ENCODE measurements around the gene PAPOLB.

Gene PAPOLB

GRCh38 chr7:4824120-4824775 lies 37.6 kb downstream of the PAPOLB start:
- no peak for DNase-seq (ENCODE audit: low read depth in 2 of 2)

GRCh38 chr7:4823441-4824119 lies 38.2 kb downstream of the PAPOLB start:
- no peak for DNase-seq (ENCODE audit: low read depth in 2 of 2)

GRCh38 chr7:4822677-4823076 lies 39.2 kb downstream of the PAPOLB start:
- DNase-seq (ENCODE audit: low read depth in 2 of 2) = no peak

- DNase-seq (ENCODE audit: low read depth in 2 of 2) = no peak
Observed at GRCh38 chr7:4820967-4821471, 40.8 kb downstream of the PAPOLB start.

- no peak for DNase-seq (ENCODE audit: low read depth in 2 of 2)
Observed at GRCh38 chr7:4820405-4820966, 41.3 kb downstream of the PAPOLB start.

GRCh38 chr7:4819560-4820404 lies 42.0 kb downstream of the PAPOLB start:
- no peak for DNase-seq (ENCODE audit: low read depth in 2 of 2)

- DNase-seq (ENCODE audit: low read depth in 2 of 2) = no peak
Observed at GRCh38 chr7:4818000-4818794, 43.6 kb downstream of the PAPOLB start.

GRCh38 chr7:4817178-4817901 lies 44.5 kb downstream of the PAPOLB start:
- DNase-seq (ENCODE audit: low read depth in 2 of 2) = no peak

- no peak for DNase-seq (ENCODE audit: low read depth in 2 of 2)
Observed at GRCh38 chr7:4816419-4817080, 45.3 kb downstream of the PAPOLB start.

- no peak for DNase-seq (ENCODE audit: low read depth in 2 of 2)
Observed at GRCh38 chr7:4815609-4816418, 46.0 kb downstream of the PAPOLB start.

GRCh38 chr7:4815121-4815520 lies 46.7 kb downstream of the PAPOLB start:
- no peak for DNase-seq (ENCODE audit: low read depth in 2 of 2)

GRCh38 chr7:4814433-4814832 lies 47.4 kb downstream of the PAPOLB start:
- DNase-seq (ENCODE audit: low read depth in 2 of 2) = no peak

GRCh38 chr7:4809666-4810065 lies 52.2 kb downstream of the PAPOLB start:
- no peak for DNase-seq (ENCODE audit: low read depth in 2 of 2)

GRCh38 chr7:4809091-4809591 lies 52.7 kb downstream of the PAPOLB start:
- no peak for DNase-seq (ENCODE audit: low read depth in 2 of 2)

GRCh38 chr7:4808565-4808964 lies 53.3 kb downstream of the PAPOLB start:
- DNase-seq (ENCODE audit: low read depth in 2 of 2) = no peak

GRCh38 chr7:4808026-4808425 lies 53.8 kb downstream of the PAPOLB start:
- DNase-seq (ENCODE audit: low read depth in 2 of 2) = no peak
